ENCODE measurements around the gene AKR1C3.
"Not testable (repeated sequence)": the region's sequence is repeated elsewhere in the genome, so short reads cannot be mapped to it uniquely, and the experiment has no call there.

GRCh38 chr10:5102479-5102878, 8.3 kb downstream of the AKR1C3 start:
- not testable (repeated sequence) for TF ChIP-seq CTCF, POLR2A (IDR thresholded peaks at IDR 0.05)

Data from sigmoid colon (tissue), 3 donors.